Gastroesophageal sphincter (tissue), 3 donors: ENCODE data around the gene CGREF1.

Experiments
- EP300 ChIP-seq: sonication (generic); formaldehyde crosslinking; IDR thresholded peaks from one replicate; pipeline ENCODE4 v1.6.1; 2017; ENCODE audit warnings: antibody characterized with exemption, mild to moderate bottlenecking
- POLR2A ChIP-seq, 2 donors: fragments of 450-650 bp; IDR thresholded peaks; one replicate each; pipeline ENCODE4 v1.6.1; 2017; ENCODE audit warnings: antibody characterized with exemption in 2 of 2, mild to moderate bottlenecking in 2 of 2, moderate library complexity in 1 of 2
- POLR2AphosphoS5 ChIP-seq: sonication (generic); formaldehyde crosslinking; IDR thresholded peaks from one replicate; pipeline ENCODE4 v1.6.1; 2017; ENCODE audit warnings: antibody characterized with exemption
- TF ChIP-seq, protein P1 (sequence below), 4 experiments: fragments of 200-600 bp in 2 of 4; fragments of 450-650 bp in 2 of 4; sonication (generic) in 1 of 4; IDR thresholded peaks; one replicate each; pipeline ENCODE4 v1.5.1; 2017 to 2019; ENCODE audit warnings: antibody characterized with exemption in 4 of 4, mild to moderate bottlenecking in 2 of 4, moderate library complexity in 2 of 4

DNA sequence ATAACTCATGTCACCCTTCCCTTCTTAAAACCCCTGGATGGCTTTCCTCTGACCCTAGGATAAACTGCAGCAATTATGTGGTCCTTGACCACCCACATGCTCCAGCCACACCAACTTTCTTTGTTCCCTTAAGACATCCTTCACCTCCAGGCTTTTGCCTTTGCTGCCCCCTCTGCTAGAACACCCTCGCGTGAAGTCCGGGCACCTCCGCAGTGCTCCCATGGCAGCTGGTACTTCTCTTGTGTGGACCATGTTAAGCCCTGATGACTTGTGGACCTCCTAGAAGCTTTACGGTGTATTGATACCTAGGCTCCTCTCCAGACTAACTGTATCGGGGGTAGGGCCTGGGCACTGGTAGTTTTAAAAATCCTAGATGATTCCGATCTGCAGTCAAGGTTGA is 3.9 kb upstream of the CGREF1 start:
- TF ChIP-seq, protein P1, sequence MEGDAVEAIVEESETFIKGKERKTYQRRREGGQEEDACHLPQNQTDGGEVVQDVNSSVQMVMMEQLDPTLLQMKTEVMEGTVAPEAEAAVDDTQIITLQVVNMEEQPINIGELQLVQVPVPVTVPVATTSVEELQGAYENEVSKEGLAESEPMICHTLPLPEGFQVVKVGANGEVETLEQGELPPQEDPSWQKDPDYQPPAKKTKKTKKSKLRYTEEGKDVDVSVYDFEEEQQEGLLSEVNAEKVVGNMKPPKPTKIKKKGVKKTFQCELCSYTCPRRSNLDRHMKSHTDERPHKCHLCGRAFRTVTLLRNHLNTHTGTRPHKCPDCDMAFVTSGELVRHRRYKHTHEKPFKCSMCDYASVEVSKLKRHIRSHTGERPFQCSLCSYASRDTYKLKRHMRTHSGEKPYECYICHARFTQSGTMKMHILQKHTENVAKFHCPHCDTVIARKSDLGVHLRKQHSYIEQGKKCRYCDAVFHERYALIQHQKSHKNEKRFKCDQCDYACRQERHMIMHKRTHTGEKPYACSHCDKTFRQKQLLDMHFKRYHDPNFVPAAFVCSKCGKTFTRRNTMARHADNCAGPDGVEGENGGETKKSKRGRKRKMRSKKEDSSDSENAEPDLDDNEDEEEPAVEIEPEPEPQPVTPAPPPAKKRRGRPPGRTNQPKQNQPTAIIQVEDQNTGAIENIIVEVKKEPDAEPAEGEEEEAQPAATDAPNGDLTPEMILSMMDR (IDR thresholded peaks at IDR 0.05) = no peak
- TF ChIP-seq POLR2AphosphoS5 (no peak), POLR2A (IDR thresholded peaks at IDR 0.05) (no peak), EP300 (no peak)
